Measurements from ENCODE around the gene RANBP3L.
"Not testable (repeated sequence)": the region's sequence is repeated elsewhere in the genome, so short reads cannot be mapped to it uniquely, and the experiment has no call there.

RANBP3L gene

GRCh38 chr5:36304095-36304805 is 2.5 kb upstream of the RANBP3L start:
- in situ Hi-C loops (cut with MboI; ENCODE audit: low sequenced_read_pairs, unreplicated experiment), result loop anchor here (10.0 kb wide), 1 partner anchor 229 kb away; no protein-coding TSS in a partner anchor
- TF ChIP-seq CTCF (IDR thresholded peaks at IDR 0.05; ENCODE audit: borderline replicate concordance, control extremely low read depth, extremely low read depth, insufficient read depth, missing control alignments), result no peak
- no peak for DNase-seq (ENCODE audit: low spot score)

- TF ChIP-seq CTCF (IDR thresholded peaks at IDR 0.05; ENCODE audit: borderline replicate concordance, control extremely low read depth, extremely low read depth, insufficient read depth, missing control alignments), result no peak
- no peak for DNase-seq (ENCODE audit: low spot score)
- in situ Hi-C loops (cut with MboI; ENCODE audit: low sequenced_read_pairs, unreplicated experiment), result loop anchor here (10.0 kb wide), 1 partner anchor 226 kb away; no protein-coding TSS in a partner anchor
Measured at GRCh38 chr5:36300927-36301540, 668 bp downstream of the RANBP3L start.

GRCh38 chr5:36300191-36300926 is 1.3 kb downstream of the RANBP3L start:
- TF ChIP-seq CTCF (IDR thresholded peaks at IDR 0.05; ENCODE audit: borderline replicate concordance, control extremely low read depth, extremely low read depth, insufficient read depth, missing control alignments), result no peak
- in situ Hi-C loops (cut with MboI; ENCODE audit: low sequenced_read_pairs, unreplicated experiment), result loop anchor here (10.0 kb wide), 1 partner anchor 226 kb away; no protein-coding TSS in a partner anchor
- DNase-seq (ENCODE audit: low spot score), result no peak

GRCh38 chr5:36298552-36298951 is 3.1 kb downstream of the RANBP3L start:
- DNase-seq (ENCODE audit: low spot score), result no peak
- no peak for TF ChIP-seq CTCF (IDR thresholded peaks at IDR 0.05; ENCODE audit: borderline replicate concordance, control extremely low read depth, extremely low read depth, insufficient read depth, missing control alignments)
- in situ Hi-C loops (cut with MboI; ENCODE audit: low sequenced_read_pairs, unreplicated experiment), result no loop called here

- no peak for TF ChIP-seq CTCF (IDR thresholded peaks at IDR 0.05; ENCODE audit: borderline replicate concordance, control extremely low read depth, extremely low read depth, insufficient read depth, missing control alignments)
- in situ Hi-C loops (cut with MboI; ENCODE audit: low sequenced_read_pairs, unreplicated experiment), result no loop called here
- DNase-seq (ENCODE audit: low spot score), result no peak
Measured at GRCh38 chr5:36297653-36298052, 4.0 kb downstream of the RANBP3L start.

GRCh38 chr5:36285837-36286615 is 15.7 kb downstream of the RANBP3L start:
- DNase-seq (ENCODE audit: low spot score), result no peak
- TF ChIP-seq CTCF (IDR thresholded peaks at IDR 0.05; ENCODE audit: borderline replicate concordance, control extremely low read depth, extremely low read depth, insufficient read depth, missing control alignments), result no peak
- in situ Hi-C loops (cut with MboI; ENCODE audit: low sequenced_read_pairs, unreplicated experiment), result no loop called here

GRCh38 chr5:36283775-36284174 is 17.9 kb downstream of the RANBP3L start:
- DNase-seq (ENCODE audit: low spot score), result not testable (repeated sequence)

More at GRCh38 chr5:36283775-36284174, 17.9 kb downstream of the RANBP3L start:
- in situ Hi-C loops (cut with MboI; ENCODE audit: low sequenced_read_pairs, unreplicated experiment), result not testable (repeated sequence)

Data from GM13976 (cell line).